Activated CD8-positive, alpha-beta memory T cell treated with anti-CD3 and anti-CD28 coated beads for 4 hours (primary cell): ENCODE measurements around the gene RBMS2.

Experiments used
- DNase-seq, 2 donors: peaks; one replicate each; pipeline ENCODE4 v3.0.0-alpha.2; 2020; ENCODE audit warnings: low read depth in 2 of 2

Gene RBMS2

DNA sequence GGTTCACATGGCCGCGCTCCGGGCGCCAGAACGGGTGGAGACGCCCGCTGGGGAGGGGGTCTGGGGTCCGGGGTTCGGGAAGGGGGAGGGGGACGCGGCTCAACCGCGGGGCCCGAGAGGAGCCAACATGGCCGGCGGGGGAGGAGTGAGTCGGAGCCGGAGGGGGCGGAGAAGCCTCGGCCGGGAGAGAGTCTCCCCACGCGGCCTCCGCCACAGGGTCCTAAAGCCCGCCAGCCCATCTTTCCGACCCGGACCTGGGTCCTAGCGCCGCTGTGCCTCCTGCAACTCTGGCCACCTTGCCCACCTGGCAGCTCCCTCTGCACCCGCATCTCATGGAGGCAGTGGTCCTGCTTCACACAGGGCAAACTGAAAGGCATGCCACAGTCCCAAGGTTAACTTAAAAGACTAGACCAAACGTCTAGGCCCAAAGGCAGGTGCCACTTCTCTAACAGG lies 108.6 kb downstream of the RBMS2 start, which contains the start of gene BAZ2A:
TSS of gene BAZ2A (minus strand) at position 147 of the 453 bp plus-strand sequence. CDS start 12,796 bp downstream, outside the sequence.
- DNase-seq, result peak; percentile 72 to 73

DNA sequence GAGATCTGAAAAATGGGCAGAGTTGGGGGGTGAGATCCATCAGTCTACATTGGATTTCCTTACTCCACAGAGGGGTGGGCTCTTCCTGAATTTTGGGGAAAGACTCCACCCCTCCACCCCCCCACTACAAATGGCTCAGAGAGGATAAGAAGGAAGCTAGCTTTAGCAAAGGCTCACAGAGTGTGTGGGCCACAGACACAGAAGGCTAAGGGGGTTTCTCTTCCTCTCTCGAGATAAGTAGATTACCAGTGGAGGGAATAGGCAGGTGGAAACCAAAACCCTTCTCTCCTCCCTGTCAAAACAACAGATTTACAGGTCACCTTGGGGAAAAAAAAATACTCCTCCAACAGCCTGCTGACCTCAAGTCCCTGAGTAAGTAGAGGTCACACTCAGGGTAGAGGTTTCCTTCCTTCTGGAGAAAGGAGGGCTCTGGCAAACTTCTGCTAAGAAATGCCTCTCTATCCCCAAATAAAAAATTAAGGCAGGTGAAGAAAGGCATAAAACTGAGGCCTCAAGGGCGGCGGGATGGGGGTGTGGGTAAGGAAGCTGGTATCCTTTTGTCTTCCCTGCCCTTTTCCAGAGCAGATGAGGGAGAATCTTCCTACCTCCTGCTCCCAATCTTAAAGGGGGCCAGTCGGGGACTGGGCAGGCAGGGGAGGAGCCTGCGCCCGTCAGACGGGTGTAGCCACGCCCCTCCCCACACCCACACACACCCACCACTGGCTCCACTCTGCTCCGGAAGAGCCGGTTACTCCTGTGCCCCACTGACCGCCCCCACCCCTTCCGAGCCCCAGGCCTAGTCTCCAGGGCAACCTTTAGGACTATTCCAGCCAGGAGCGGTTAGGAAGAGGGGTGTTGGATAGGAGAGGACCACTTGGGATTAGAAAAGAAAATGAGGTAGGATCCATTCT lies 110.4 kb downstream of the RBMS2 start:
- peak in 1 of 2 donors; percentile 56 for DNase-seq

DNA sequence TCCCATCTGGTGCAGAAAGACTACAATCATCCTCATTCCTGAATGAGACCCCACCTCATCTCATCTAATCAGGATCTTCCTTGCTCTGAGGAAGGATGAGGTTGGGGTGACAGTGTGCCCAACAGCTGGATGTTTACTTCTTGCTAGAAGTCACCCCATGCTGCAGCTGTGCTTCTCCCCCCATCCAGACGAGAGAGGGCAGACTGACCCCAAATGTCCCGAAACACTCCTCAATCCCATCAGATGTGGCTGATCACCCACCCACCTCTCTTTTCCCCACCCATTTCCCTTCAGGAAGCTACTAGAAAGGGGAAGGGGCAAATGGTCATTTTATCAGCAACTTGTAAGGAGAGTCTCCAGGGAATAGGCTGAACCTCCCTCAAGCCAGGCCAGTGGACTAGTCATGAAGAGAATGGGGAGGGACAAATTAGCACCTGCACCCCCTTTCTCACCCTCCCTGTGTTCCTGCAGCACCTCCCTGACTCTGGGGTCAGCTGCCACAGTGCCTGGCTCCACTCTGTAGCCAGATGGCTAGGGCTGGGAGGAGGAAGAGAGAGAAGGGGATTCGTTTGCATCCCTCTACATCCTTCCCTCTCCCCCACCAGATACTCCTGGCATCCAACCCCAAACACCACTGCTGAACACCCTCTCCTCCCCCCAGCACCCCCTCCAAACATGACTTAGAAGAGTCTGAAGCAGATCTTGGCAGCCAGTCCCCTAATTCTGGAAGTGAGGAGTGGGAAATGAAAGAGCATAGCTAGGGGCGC lies 111.3 kb downstream of the RBMS2 start:
- DNase-seq, result no peak

DNA sequence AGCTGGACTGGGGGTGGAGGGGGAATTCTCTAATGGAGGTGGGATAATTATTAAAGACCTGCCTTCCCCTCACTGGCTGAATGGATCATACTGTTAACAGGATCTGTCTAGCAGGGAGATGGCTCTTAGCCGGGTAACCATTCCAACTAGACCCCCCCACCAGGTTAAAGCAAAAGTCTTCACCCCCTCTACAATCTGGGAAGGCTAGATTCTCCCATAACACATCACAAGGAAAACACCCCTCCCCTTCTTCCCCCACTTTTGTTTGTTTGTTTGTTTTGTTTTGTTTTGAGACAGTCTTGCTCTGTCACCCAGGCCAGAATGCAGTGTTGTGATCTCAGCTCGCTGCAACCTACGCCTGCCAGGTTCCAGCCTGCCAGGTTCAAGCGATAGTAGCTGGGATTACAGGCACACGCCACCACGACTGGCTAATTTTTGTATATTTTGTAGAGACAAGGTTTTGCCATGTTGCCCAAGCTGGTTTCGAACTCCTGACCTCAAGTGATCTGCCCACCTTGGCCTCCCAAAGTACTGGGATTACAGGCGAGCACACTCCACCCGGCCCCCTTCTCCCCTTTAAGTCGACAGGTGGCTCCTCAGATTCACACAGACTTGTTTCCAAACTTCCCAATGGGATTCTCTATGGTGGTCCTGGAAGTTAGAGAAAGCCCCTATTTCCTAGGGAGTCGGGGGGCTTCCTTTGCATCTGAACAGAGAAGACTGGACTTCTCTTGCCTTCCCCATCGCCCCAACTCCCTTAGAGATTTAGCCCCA lies 112.0 kb downstream of the RBMS2 start:
- DNase-seq, result no peak

DNA sequence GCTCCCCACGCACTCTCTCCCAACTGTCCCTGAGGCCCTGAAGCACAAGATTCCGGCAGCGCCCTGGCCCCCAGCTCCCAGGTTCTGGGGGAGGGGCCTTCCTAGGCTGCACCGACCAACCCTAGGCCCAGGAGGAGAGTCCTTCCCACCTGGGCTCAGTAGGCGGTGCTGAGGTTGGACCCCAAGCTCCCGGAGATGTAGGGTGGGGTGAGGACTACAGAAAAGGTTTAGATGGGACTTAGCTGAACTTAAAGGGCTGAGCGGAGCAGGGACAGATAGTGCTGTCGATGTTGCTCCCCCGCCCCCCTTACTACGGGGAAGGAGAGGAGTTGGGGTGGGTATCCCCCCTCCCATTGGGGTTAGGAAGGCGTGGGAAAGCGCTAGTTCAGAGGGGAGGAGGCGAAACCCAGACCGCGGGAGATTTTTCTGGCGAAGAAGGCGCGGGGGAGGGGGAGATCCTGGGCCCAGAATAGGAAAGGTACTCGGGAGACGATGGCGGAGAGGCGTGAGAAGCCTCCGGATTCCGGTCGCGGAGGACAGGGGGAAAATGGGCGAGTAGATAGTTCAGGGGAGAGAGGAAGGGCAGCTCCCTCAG lies 112.7 kb downstream of the RBMS2 start:
- no peak for DNase-seq

DNA sequence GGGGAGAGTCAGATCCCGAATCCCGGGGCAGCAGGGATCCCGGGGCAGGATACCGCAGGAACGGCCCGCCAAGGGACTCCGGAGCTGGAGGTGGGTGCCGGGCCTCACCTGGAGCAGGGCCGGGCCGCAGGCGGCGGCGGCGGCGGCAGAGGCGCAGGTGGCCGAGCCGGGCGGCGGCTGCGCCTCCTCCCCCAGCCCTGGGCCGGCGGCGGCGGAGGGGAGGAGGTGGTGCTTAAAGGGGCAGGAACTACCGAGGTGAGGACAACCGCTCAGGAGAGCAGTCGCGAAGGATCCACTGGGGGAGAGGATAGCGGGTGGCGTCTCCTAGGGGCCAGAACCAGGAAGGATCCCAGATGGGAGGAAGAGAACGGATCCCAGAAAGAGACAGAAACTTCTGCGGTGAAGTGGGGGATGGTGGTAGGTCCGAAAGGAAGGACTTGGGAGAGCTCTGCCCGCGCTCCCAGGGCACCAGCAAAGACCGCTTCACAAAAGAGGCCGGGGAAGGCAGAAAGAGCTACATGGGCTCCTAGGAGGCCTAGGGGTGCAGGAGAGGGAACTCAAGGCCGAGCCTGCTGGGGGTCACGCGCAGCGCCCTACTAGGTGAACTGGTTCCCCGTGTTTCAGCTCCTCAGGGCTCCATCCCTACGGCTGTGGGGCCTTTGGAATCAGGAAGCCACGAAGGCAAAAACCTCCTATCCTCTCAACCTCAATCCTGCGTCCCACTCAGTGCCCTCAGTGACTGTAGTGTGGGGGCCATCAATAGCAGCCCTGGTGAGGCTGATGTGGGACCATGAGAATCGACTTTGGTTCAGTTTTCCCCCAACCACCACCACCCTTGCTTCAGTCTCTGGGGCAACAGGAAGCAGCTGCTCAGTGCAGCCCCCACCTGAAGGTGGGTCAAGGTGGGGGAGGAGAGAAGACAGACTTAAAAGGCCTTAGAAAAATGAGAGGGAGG lies 113.5 kb downstream of the RBMS2 start:
- DNase-seq, result peak in 1 of 2 donors; percentile 34

DNA sequence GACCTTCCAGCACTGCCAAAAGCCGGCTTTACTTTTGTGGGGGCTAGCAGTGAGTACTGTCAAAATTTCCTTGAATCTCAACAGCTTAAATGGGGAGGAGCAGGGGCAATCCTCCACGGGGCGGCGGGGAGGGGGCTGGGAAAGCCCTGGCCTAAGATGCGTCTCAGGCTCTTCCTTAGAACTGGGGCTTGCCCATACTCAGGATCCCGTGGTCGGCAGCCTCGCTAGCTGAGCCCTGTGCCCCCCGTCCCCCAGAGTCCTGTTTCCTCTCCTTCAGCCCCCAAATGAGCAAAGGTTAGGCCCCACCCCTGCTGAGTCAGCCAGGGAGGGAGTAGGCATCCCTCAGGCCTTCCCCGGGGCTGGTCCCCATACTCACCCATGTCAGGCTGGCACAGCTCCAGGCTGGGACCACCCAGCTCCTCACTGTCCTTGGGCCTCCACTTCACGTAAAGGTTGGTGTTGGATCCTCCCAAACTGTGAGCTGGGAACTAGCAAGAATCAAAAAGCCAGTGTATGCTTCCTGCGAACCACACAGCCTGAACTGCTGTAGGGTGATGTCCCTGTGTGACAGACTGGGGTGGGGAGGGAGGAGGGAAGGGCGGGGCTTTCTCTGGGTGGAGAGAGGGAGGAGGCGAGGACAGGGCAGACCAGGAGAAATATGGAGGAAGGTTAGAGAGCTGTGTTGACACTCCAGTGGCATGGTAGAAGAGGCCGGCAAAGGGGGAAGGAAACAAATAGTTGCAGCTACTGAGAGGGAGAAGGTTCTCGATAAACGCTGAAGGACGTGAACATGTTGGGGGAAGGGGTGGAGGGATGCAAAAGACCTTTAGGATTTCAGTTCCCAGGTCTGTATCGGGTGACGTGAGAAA lies 114.4 kb downstream of the RBMS2 start:
- peak; percentile 58 to 63 for DNase-seq

DNA sequence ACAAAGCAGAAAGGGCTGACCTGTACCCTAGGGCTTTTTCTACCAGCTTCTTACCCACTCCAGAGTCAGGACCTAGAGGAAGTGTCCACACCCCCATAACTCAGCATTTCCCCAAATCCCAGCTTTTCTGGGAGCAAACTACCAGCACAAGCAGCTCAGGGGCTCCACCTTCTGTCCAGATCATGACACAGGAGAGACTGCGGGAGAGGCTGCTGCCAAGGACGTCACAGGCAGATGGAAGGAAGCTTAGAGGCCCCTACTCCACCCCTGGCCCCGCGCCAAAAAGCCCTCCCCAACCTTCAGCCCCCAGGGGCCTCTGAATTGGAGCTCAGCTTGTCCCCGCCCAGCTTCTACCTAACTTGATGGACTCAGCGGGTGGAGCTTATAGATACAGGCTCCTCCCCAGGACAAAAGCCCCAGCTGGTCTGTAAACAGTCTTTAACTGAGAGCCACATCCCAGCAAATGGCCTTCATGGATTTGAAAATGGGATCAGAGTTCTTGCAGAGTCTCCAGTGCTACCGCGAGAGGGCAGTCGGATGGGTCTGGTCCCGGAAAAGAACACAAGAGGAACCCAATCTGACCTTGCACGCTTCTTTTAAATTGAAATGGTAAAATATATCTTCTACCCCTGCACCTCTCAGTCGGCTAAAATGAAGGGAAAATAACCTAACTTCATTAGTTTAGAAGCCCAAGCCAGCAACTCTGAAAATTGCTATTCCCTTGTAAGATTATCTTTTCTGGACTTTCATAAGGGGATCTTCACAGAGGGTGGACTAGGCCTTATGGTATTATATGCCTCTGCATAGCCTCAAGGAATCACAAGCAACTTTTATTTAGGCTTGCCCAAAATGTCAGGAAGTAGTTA lies 115.3 kb downstream of the RBMS2 start:
- DNase-seq, result peak; percentile 76 to 82

DNA sequence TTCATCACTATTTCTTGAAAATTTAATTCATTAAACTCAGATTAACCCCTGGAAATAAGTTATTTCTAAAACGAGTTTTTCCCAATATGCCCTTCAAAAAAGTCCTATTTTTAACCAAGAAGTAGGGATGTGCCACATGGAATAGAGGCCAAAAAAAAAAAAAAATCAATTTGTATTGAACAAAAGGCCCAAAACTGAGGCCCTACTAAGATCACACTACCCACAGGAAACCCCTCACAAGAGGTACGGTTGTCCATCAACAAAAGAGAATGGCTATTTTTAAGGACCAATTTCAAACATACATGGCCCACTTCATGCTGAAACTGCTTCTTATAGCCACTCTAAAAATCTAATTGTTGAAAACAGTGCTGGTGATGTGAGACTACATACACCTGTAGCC lies 116.0 kb downstream of the RBMS2 start:
- no peak for DNase-seq

DNA sequence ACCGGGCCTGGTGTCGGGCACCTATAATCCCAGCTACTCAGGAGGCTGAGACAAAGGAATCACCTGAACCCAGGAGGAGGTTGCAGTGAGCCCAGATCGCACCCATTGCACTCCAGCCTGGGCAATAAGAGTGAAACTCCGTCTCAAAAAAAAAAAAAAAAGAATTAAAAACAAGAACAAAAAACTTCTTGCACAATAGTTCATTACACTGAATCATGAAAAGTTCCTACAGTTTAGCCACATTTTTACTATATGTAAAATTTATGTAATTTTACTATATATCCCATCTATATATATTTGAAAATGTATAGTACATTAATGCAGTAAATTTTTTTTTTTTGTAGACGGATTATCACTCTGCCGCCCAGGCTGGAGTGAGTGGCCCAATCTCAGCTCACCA lies 119.6 kb downstream of the RBMS2 start:
- DNase-seq, result no peak

DNA sequence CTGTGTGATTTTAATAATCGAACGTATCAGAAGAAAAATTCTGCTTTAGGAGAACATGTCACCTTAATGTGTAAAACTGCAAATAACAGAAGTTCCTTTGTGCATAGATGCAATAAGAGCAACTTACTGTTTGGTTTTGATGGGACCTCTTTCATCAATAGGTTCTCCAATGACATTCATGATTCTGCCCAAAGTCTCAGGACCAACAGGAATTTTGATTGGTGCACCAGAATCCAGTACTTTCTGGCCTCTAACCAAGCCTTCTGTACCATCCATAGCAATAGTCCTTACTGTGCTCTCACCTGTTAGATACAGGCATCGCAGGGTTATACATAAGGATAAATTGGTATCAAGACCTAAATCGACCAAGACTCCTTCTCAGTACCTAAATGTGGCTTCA lies 123.0 kb downstream of the RBMS2 start:
- DNase-seq, result no peak

DNA sequence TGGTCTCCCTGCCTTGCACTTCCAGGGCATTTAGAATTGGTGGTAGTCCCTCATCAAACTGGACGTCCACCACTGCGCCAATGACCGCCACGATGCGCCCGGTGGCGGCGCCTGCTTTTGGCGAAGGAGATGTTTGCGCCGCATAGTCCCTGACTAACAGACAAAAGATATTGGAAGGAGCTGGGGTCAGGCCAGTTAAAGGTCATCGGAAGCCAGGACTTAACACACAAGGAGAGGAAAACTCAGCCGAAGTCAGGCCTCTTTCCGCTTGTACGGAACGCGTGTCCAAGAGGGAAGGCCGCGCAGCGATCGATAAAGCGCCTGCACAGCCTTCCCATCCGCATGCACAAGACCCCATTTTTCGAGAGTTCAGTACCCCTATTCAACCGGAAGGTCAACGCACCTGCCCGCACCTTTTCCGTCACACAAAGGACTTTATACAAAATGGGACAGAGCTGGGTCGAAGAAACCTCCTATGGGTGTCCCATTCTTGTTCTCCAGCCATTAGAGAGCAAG lies 123.6 kb downstream of the RBMS2 start:
- no peak for DNase-seq
